Stimulated activated CD4-positive, alpha-beta T cell treated with anti-CD3 and anti-CD28 coated beads, Interleukin-15, amount 100 ng/mL, for 1 hour (primary cell): ENCODE results near the gene STARD3.

Experiments used
- DNase-seq, 2 donors: peaks; one replicate each; pipeline ENCODE4 v3.0.0-alpha.2; 2020; ENCODE audit warnings: low read depth in 1 of 2, low spot score in 1 of 2

Gene STARD3

GRCh38 chr17:39618956-39619785, 17.8 kb upstream of the STARD3 start:
- no peak for DNase-seq

GRCh38 chr17:39619786-39620101, 17.2 kb upstream of the STARD3 start:
- DNase-seq = no peak

GRCh38 chr17:39621523-39622379, 15.2 kb upstream of the STARD3 start:
- peak; percentile 80 to 83 for DNase-seq

GRCh38 chr17:39622380-39623006, 14.5 kb upstream of the STARD3 start:
- DNase-seq = no peak

- peak; percentile 71 to 83 for DNase-seq
These were observed 13.5 kb upstream of the STARD3 start for GRCh38 chr17:39623356-39623950.

DNA sequence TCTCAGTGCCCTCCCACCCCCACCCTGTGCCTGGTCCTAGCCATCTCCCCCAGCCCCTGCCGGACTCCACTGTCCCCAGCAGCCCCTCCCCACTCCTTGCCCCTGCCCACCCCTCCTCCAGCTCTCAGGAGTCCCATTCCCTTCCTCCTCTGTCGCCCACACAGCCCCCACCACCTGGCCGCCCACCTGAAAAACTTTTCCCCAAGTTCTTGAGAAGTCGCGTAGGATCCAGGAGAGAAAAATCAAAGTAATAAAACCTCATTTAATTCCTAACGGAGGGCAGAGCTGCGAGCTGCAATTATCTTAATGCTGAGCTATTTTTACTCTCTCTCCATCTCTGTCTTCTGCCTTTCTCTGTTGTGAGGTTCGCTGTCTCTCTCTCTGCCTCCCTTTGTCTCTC, 12.6 kb upstream of the STARD3 start:
- no peak for DNase-seq

DNA sequence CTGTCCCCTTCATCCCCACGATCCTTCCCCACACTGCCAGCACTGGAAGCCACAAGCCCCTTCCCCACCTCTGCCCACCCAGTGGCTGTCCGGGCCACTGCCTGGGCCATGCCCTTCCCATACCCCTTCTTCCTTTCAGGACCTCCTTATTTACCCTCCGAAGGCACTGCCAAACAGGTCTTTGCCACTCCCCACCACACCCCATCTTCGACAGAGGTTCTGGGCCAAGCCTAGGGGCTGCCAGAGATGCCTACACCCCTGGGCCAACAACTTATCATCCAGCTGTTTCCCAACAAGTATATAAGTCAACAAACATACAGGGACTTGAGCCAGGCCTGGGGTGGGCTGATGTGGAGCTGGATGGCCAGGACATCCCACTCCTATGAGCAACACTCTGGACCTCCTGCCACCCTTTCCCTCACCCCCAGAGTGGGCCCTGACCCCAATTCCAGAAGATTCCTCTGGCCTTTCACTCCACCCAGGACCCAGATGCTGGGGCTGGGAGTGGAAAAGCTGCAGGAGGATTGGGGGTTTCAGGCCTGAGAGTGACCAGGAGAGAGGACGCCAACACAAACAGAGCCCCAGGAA, 11.7 kb upstream of the STARD3 start:
- DNase-seq = no peak

DNA sequence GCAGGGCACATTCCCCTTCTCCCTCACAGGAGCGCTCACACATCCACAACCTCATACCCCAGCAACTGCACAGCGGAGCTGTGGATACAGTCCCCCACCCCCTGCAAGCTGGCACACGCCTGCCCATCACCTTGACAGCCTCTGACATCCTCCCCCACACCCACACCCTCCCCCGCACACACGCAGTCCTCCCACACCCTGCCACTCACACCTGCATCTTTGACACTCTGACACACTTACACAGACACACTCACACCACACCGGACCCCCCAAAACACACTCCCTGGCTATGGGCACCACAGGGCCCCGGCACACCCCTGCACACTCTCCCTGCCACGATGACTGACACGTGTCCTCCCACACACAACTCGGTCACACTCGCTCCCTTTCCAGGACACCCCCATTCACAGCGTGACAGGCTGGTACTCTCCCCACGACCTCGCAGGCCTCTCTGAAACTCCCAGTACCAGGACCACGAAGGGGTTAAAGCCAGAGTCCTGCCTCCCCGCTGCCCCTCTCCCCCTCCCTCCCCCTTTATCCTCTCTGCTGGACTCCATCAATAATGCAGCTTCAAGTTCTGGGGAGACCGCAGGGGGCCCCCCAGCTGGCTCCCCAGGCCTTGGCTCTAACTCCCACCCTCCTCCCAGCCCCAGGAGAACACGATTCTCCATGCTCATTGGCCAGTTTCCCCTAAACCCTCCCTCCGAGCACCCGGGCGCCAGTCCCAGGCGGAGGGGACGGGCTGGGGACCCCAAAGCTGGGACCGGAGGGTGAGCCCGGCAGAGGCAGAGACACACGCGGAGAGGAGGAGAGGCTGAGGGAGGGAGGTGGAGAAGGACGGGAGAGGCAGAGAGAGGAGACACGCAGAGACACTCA, 10.5 kb upstream of the STARD3 start, which contains the start of gene PPP1R1B:
Gene PPP1R1B, plus strand, starts transcription at position 782 of the 876 bp plus-strand sequence. CDS start 441 bp downstream, outside the sequence.
- no peak for DNase-seq

DNA sequence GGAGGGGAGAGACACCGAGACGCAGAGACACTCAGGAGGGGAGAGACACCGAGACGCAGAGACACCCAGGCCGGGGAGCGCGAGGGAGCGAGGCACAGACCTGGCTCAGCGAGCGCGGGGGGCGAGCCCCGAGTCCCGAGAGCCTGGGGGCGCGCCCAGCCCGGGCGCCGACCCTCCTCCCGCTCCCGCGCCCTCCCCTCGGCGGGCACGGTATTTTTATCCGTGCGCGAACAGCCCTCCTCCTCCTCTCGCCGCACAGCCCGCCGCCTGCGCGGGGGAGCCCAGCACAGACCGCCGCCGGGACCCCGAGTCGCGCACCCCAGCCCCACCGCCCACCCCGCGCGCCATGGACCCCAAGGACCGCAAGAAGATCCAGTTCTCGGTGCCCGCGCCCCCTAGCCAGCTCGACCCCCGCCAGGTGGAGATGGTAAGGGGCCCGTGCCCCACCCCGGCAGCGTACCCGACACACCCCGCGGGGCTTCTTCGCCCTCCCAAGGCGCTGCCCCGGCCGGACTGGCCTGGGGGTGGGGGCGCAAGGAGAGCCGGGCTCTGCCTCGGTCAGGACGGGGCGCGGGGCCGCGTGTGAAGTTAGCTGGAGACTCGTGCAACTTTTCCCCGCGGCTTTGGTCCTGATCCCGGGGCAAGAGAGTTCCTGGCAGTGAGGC, 9.8 kb upstream of the STARD3 start:
- no peak for DNase-seq

- no peak for DNase-seq
These were observed 9.0 kb upstream of the STARD3 start for GRCh38 chr17:39627712-39628516.

GRCh38 chr17:39628655-39629493, 8.1 kb upstream of the STARD3 start:
- no peak for DNase-seq

GRCh38 chr17:39629494-39629880, 7.5 kb upstream of the STARD3 start:
- no peak for DNase-seq

DNA sequence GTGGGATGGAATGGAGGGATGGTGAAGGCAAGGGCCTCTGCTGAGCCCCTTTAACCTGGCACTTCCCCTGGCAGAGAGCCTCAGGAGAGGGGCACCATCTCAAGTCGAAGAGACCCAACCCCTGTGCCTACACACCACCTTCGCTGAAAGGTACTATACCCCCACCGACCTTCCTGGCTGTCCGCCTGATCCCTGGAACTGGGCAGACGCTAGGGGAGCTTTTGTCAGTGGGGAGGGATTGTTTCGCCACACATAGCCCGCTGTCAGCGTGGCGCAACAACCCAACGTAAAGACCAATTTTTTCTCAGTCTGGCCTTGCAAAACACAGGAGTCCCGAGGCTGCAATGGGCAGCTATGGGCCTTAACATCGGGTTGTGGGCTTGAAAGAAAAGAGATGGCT, 7.0 kb upstream of the STARD3 start:
- DNase-seq = no peak

DNA sequence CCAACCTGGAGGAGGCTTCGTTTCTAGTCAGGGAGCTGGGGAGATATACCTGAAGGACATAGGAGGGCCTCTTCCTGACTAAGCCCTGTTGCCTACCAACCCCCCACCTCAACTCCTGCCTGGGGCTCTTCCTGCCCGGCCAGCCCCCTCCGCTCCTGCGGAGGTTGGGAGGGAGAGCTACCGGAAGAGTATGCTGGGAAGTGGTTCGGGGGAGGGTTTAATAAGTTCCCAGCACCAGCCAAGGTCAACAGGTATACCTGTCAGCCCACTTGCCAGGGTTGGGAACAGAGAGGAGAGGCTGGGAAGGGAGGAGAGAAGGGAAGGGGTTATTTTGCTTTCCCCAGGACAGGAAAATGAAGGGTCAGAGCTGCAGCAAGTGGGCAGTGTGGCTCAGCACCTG, 5.5 kb upstream of the STARD3 start:
- DNase-seq = no peak

GRCh38 chr17:39632153-39632941, 4.6 kb upstream of the STARD3 start:
- DNase-seq = no peak

DNA sequence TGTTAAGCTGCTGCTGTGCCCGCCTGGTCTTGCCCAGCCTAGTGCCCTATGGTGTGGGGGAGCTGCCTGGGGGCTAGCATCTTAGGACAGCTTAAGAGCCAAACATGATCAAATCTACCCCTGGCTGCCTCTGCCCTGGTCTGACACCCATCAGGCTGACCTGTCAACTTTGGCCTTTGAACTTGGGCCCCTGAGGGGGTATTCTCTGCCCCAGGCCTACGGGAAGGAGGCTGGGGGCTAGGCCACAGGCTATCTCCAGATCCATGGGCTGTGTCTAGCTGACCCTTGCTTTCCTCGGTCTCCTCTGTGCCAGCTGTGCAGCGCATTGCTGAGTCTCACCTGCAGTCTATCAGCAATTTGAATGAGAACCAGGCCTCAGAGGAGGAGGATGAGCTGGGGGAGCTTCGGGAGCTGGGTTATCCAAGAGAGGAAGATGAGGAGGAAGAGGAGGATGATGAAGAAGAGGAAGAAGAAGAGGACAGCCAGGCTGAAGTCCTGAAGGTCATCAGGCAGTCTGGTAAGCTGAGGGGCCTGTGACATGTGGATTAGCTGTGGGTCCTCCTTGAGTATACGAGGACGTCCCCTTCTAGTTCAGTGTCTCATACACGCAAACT, 3.3 kb upstream of the STARD3 start:
- no peak for DNase-seq
